Psoas muscle (tissue), 8 donors: ENCODE results near the gene SLC66A2. TPM values are rescaled to one million over a fixed set of nuclear protein-coding genes. Genes with fewer than 3 reads are reported as not detected.

Source experiments
- ATAC-seq, 4 donors: fragments of 200-7000 bp; cut with Tn5 transposase; one replicate each; pipeline ENCODE4 v1.9.1; 2020; ENCODE audit warnings: moderate library complexity in 3 of 4, mild to moderate bottlenecking in 2 of 4
- DNase-seq, 2 donors: peaks; one replicate each; pipeline ENCODE4 v3.0.0-alpha.2; 2020
- H3K27ac ChIP-seq: fragments of 200-600 bp; one replicate; pipeline ENCODE4 v1.8.0; 2022
- H3K27me3 ChIP-seq, 3 donors: fragments of 200-600 bp in 1 of 3; one replicate each; pipeline versions ENCODE4 v1.6.1 to v1.8.0; 2013 to 2022; ENCODE audit warnings: low read length in 2 of 3, mild to moderate bottlenecking in 2 of 3, moderate library complexity in 1 of 3; ENCODE audit not compliant: insufficient read depth in 3 of 3
- H3K36me3 ChIP-seq, 2 donors: fragments of 200-600 bp in 1 of 2; one replicate each; pipeline versions ENCODE4 v1.6.1 to v1.8.0; 2013 to 2022; ENCODE audit warnings: low read depth in 1 of 2, mild to moderate bottlenecking in 1 of 2, moderate library complexity in 1 of 2; ENCODE audit not compliant: insufficient read depth in 1 of 2
- H3K4me1 ChIP-seq: fragments of 200-600 bp; one replicate; pipeline ENCODE4 v1.8.0; 2022
- H3K4me3 ChIP-seq: fragments of 200-600 bp; one replicate; pipeline ENCODE4 v1.8.0; 2022; ENCODE audit warnings: mild to moderate bottlenecking
- H3K9me3 ChIP-seq: fragments of 200-600 bp; one replicate; pipeline ENCODE4 v1.8.0; 2022
- CTCF ChIP-seq: fragments of 200-600 bp; IDR thresholded peaks from one replicate; pipeline ENCODE4 v1.8.0; 2022; ENCODE audit warnings: antibody characterized with exemption
- WGBS, 3 donors: extraction: QIAGEN DNeasy Blood & Tissue Kit; methylation state at CpG; one replicate each; pipeline versions ENCODE4 v1.1.6 to v1.1.7; 2013; 5-methylcytosine and 5-hydroxymethylcytosine counted together
- intact Hi-C, 2 donors: fragments of 100-400 bp; cut with DNase I; formaldehyde crosslinking; loops; one replicate each; pipeline versions ENCODE4 v1.11.0 to v1.14.2; 2022
- polyA plus RNA-seq, 3 donors: library from polyadenylated mRNA; stranded (reverse); fragments of 200-250 nt; gene quantifications; one replicate each; pipeline ENCODE4 v1.2.3, GENCODE V29; 2013
- total RNA-seq, 4 donors: library from RNA; stranded (reverse); fragmentation: NEBNext Ultra II Directional in 2 of 4; extraction: Animal tissue kit (Norgen Biotek cat#: 25700) in 2 of 4; gene quantifications; one replicate each; pipeline versions ENCODE4 v1.2.1 to v1.2.4, GENCODE V29; 2021 to 2023
- donor health status: healthy with polysubstance abuse.
- donor health status: DM: no; HTN: no; CAD: no; lungs with moderate emphysema.
- donor health status: Bipolar disorder and iron deficiency.
- donor health status: healthy.
- donor health status: DM: yes; HTN: yes; CAD: no.
- donor health status: DM: no; HTN: no; CAD: no.
- donor health status: DM: no; HTN: no; CAD: no.
- donor health status: DM: yes; HTN: yes; CAD: no.

SLC66A2 gene
- total and polyA plus RNA-seq, 7 donors = 36.4 to 160 (median 67.7) TPM

- intact Hi-C loops = loop anchor here (1.0 to 5.0 kb wide), 6 partner anchors 24 to 311 kb away; partner anchors contain the start of genes SLC66A2 (in 2 of the 2), CTDP1 (in 1 of the 2), HSBP1L1 (in 1 of the 2) and RBFA (in 1 of the 2)
- peak; percentile 98 to 99 (median 98) for ATAC-seq
- 0 to 1% (median 0%) methylated on average over 61 to 71 of the region's 71 CpGs for WGBS, 3 donors
- Histone ChIP-seq H3K27me3 (no peaks in the 10 kb centered on the region), H3K9me3 (no peaks in the 10 kb centered on the region), H3K4me1 (peaks cover 23% of the 10 kb centered on the region), H3K27ac (peak within 1 kb of the TSS; percentile 100), H3K36me3 (peaks cover 0 to 19% of the 10 kb centered on the region in 2 donors), H3K4me3 (peak within 1 kb of the TSS; percentile 96)
- TF ChIP-seq CTCF = no peak
- DNase-seq = peak; percentile 89 to 93
Observed at GRCh38 chr18:79988451-79989194, 37.2 kb upstream of the SLC66A2 start, which contains the start of gene TXNL4A. TSS of gene TXNL4A (minus strand) at chr18:79988563. CDS start at chr18:79988392, 171 bp downstream.

- Histone ChIP-seq H3K36me3 (peaks cover 0 to 19% of the 10 kb centered on the region in 2 donors), H3K9me3 (no peaks in the 10 kb centered on the region), H3K27ac (peak overlapping the region; percentile 100), H3K27me3 (no peaks in the 10 kb centered on the region), H3K4me1 (peaks cover 28% of the 10 kb centered on the region), H3K4me3 (peak overlapping the region; percentile 96)
- WGBS, 3 donors = 0% methylated on average over 39 to 48 of the region's 48 CpGs
- ATAC-seq (peak; percentile 56 to 67 (median 64)), DNase-seq (no peak)
- TF ChIP-seq CTCF = peak; percentile 31
- intact Hi-C loops = loop anchor here (1.0 to 5.0 kb wide), 5 partner anchors 23 to 311 kb away; partner anchors contain the start of genes SLC66A2 (in 2 of the 2), CTDP1 (in 1 of the 2), HSBP1L1 (in 1 of the 2) and RBFA (in 1 of the 2)
Observed at GRCh38 chr18:79988071-79988450, 36.6 kb upstream of the SLC66A2 start.

GRCh38 chr18:79987566-79987965 lies 36.1 kb upstream of the SLC66A2 start:
- Histone ChIP-seq H3K27ac (peak overlapping the region; percentile 100), H3K36me3 (peaks cover 0 to 19% of the 10 kb centered on the region in 2 donors), H3K4me1 (peaks cover 30% of the 10 kb centered on the region), H3K4me3 (peak overlapping the region; percentile 96), H3K27me3 (no peaks in the 10 kb centered on the region), H3K9me3 (no peaks in the 10 kb centered on the region)
- TF ChIP-seq CTCF = no peak
- WGBS, 3 donors = 1 to 2% (median 1%) methylated on average over 6 of the region's 6 CpGs
- ATAC-seq (no peak), DNase-seq (no peak)
- intact Hi-C loops = loop anchor here (5.0 kb wide), 2 partner anchors 35 to 310 kb away; partner anchors contain the start of genes SLC66A2 (in 2 of the 2) and CTDP1 (in 1 of the 2)

GRCh38 chr18:79986726-79987125 lies 35.3 kb upstream of the SLC66A2 start:
- Histone ChIP-seq H3K36me3 (peaks cover 0 to 19% of the 10 kb centered on the region in 2 donors), H3K4me1 (peaks cover 30% of the 10 kb centered on the region), H3K4me3 (peak overlapping the region; percentile 96), H3K9me3 (no peaks in the 10 kb centered on the region), H3K27ac (no peak overlapping the region), H3K27me3 (no peaks in the 10 kb centered on the region)
- ATAC-seq (no peak), DNase-seq (no peak)
- intact Hi-C loops = loop anchor here (5.0 kb wide), 2 partner anchors 34 to 309 kb away; partner anchors contain the start of genes SLC66A2 (in 2 of the 2) and CTDP1 (in 1 of the 2)
- TF ChIP-seq CTCF = no peak
- 22 to 31% (median 25%) methylated on average over 7 of the region's 7 CpGs for WGBS, 3 donors
